ENCODE results near the gene MAPKAP1.
A peak's percentile ranks its signal among the peaks of the same experiment; 100 is the strongest.

The MAPKAP1 gene

GRCh38 chr9:125536167-125536772 is 170.7 kb downstream of the MAPKAP1 start:
- DNase-seq (ENCODE audit: low spot score), result no peak

DNA sequence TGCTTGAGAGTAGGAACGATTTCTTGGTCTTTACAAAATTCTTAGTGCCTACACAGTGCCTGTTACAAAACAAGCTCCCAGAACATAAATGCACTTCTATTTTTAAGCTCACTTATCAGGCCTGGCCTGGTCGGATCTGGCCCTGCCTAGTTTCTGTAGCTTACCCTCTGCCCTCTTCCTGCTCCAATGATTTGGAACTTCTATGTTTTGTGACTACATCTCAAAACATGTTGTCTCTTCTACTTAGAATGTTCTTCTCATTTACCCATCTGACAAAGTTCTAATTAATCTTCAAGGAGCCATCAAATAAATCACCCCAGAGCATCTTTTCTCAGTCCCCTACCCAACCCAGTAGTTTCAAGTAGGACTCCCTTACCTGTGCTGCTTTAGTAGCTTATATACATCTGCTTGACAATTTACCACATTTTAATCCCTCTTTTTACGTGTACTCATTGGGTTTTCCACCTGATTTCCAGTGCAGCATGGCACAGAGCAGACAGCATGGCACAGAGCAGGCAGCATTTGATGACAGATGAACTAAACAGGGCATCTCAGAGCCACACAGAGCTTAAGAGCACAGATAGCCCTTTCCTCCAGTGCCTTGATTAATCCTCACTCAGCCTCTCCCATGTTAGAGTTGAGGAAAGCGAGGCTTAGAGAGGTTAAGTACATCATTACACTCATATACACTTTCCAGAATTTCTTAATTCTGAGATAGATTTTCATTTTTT is 171.9 kb downstream of the MAPKAP1 start:
- no peak for DNase-seq (ENCODE audit: low spot score)

GRCh38 chr9:125532812-125533594 is 174.0 kb downstream of the MAPKAP1 start:
- DNase-seq (ENCODE audit: low spot score), result no peak

DNA sequence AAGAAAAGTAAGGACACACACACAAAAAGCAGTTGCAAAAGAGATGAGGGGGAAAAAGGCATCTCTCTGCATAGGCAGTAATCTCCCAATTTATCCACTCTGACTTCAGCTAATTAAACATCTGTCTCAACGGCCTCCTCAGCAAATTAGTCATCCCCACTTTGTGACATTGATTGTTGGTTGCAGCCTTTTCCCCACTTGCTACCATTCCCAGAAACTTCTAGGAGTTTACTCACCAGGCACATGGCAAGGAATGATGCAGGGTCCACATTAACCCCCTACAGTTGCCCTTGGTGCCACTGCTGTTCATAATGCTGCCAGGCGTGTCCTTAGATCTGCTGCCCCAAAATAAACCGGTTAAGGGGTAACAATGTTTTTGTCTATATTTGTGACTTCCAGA is 174.6 kb downstream of the MAPKAP1 start:
- no peak for DNase-seq (ENCODE audit: low spot score)

- no peak for DNase-seq (ENCODE audit: low spot score)
Measured at GRCh38 chr9:125529589-125530515, 177.2 kb downstream of the MAPKAP1 start.

DNA sequence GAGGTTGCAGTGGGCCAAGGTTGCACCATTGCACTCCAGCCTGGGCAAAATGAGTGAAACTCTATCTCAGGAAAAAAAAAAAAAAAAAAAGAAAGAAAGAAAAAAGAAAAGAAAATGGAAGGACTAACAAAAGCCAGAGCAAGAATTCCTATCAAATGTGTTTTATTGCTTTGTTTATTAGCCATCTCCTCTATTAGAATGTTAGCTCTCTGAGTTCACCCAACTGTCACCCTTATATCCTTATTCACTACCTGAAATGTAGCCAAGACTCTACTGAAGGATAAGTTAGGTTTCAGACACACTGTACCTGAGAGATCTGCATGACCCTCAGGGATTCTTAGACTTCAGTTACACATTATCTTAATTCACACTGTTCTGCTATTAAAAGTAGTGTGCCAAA is 177.9 kb downstream of the MAPKAP1 start:
- DNase-seq (ENCODE audit: low spot score), result no peak

DNA sequence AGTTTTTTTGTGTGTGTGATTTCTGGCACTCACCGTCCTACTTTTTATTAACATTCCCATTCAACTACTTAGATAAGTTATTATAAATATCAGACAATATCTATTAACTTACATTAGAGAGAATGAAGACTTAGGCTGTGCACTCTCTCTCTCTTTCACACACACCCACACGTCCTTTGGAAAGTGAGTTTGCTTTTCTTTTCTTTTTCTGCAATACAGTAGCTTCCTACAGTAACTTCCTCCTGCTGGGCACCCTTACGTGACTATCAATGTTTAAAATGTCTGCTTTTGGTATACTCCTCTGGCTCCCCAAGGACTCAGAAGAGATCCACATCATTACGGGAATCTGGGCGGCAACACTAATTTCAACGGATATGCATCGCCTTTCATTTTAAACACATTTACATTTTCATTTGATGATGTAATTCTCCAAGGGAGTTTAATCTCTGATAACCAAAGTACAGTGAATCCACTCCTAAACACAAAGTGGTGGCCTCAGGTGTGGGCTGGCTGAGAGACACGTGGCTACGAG is 179.5 kb downstream of the MAPKAP1 start:
- no peak for DNase-seq (ENCODE audit: low spot score)

DNA sequence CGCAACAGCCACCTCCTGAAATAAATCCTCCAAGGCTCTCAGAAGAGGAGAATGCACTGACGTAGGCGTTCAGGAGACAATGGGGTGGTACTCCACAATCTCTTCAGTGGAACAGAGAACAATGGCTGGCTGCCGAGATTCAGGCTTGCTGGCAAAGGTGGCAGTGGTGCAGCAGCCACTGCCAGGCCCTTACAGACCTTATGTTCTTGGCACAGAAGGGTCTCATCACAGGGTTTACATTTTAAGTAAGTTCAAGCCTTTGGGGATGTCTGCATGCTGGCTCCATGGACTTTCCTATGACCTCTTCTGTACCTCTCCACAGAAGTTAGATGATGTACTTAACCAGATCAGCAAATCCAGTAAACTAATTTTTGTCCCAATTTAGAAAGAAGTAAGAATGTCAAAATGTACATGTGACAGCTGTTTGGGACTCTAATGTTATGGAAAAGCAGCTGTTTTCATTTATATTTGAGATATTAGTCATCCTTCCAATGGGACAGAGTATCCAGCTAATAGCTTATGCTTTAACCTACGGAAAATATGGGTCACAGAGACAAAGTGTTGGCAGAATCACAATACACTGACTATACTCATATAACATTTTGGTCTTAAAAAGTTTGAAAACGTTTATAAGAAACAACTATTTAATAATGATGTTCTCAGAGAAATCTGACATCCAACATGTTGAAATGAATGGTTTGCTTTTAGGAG is 180.9 kb downstream of the MAPKAP1 start:
- DNase-seq (ENCODE audit: low spot score), result peak; percentile 40

DNA sequence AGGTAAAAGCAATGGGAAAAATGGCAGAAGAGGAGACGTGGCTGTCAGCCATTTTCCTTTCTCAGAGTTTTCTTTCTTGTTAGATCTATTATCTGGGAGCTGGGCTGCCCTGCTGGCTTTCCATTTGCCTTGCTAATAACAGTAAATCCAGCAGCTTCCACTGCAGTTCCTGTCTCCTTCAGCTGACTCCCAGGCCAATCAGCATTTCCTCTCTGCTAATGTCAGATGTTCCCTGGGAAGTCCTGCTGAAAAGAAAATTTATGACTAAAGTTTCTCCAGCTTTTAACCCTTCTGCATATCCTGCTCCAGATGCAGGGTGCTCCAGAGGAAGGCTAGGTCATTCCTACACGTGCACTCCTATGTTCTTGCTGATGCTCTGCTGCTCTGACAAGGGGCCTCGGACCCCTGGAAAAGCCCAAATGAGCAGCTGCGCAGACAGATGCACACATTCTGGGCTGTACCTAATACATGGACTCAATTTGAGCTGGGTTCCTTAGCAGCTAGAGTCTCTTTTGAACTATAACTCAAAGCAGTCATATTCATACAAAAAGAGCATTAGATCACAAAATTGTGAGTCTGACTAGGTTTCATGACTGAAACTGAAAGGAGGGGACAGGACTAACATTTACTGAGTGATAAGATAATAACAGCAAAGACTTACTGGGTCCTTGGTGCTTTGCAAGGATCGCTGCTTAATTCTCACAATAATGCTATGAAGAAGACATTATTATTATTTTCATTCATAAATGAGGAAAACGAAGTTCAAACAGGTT is 182.2 kb downstream of the MAPKAP1 start:
- DNase-seq (ENCODE audit: low spot score), result no peak

DNA sequence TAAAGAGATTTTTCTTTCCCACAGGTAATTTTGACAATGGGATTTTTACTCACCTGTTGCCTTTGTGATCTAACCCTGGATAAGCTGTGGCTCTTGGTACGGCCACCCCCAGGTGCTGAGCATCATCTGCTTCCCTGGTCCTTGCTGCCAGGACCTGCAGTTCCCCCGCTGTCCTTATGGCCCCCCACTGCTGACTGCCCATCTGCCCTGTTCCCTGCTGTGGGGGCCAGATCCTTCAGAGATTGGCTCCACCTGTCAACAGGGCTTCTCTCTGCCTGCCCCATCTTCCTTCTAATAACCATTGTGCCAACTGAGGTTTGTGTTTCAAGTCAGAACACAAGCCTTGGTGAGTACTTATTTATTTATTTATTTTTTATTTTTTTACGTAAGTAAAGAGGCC is 183.3 kb downstream of the MAPKAP1 start:
- no peak for DNase-seq (ENCODE audit: low spot score)

DNA sequence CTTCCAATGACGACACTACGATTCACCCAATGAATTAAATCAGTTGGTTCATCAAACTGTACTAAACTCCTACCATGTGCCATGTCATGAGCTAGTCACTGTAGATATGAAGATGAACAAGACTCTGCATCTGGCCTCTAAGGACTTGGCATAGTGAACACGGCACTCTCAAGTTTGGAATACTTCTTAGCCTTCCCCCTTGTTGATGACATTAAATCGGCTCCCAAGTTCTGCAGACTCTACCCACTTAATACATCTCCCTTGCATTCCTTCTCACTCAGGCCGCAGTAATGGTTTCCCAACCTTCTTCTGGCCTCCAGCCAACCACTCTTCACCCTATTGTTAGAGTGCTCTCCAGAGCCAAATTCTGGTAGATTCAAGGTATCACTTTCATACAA is 184.7 kb downstream of the MAPKAP1 start:
- DNase-seq (ENCODE audit: low spot score), result no peak

DNA sequence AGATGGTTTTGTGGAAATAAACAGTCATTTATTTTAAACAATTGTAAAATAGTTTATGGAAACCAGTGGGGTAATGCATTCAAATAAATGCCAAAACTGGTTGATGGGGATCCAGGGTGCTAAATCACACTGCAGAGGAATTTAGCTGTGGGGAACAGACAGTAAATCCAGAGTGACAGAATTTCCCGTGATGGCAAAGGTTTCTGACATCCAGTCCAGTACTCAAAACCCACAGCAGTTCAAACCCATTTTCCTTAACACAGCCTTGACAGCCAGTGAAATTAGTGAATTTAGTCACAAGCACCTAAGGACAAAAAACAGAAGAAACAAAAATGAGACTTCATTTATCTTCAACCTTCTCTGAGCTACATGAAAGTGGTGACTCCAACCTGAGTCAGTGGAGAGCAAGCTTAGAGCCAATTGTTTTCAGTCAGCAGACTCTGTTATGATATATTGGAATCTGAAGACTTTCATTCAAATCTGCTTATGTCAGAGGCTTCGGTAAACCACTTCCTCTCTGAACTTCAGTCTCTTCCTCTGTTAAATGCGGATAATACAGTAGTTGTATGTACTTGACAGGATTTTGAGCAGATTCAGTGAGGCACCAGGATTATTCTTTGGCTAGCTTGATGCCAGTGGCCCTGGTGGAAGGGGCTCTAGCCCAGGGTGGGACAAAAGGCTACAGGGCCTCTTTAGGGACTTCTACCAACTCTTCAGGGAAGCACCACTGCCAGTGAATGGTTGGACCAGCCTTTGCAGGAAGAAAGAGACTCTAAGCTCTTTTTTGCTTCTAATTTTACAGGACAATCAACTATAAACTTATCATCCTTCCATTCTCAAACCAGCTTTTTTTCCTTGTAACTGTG is 185.3 kb downstream of the MAPKAP1 start:
- DNase-seq (ENCODE audit: low spot score), result no peak

DNA sequence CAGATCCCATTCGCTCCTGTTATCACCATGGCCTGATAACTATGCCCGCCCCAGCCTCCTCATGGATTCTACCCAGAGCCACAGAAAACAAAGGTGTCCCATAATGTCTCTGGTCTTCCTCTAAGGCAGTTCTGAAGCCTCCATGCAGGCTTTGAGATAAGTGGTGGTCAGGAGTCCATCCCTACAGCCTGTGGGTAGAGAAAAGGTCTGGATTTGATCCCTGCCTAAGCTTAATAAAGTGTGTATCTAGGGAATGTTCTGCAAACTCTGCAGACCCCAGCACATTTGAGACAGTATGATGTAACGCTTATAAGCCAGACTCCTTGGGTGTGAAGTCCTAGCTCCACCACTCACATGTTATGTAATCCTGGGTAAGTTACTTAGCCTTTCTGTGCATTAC is 187.3 kb downstream of the MAPKAP1 start:
- no peak for DNase-seq (ENCODE audit: low spot score)

DNA sequence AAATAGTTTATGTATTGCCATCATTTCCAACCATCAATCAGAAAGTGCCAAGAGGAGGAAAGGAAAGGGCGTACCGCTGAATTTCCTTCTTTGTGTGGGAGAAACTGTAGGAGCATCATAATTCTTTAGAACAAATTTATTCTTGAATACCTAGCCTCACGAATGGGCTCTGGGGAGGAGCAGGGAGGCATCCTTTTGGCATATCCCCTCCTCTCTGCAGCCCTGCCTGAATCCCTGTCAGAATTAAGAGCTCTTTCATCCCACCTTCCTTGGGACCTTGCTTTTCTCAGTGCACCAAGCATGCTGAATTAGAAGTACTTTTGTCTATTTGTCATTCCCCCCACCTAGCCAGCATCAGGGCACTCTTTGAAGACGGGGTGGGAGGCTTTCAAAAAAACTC is 189.4 kb downstream of the MAPKAP1 start:
- DNase-seq (ENCODE audit: low spot score), result no peak

DNA sequence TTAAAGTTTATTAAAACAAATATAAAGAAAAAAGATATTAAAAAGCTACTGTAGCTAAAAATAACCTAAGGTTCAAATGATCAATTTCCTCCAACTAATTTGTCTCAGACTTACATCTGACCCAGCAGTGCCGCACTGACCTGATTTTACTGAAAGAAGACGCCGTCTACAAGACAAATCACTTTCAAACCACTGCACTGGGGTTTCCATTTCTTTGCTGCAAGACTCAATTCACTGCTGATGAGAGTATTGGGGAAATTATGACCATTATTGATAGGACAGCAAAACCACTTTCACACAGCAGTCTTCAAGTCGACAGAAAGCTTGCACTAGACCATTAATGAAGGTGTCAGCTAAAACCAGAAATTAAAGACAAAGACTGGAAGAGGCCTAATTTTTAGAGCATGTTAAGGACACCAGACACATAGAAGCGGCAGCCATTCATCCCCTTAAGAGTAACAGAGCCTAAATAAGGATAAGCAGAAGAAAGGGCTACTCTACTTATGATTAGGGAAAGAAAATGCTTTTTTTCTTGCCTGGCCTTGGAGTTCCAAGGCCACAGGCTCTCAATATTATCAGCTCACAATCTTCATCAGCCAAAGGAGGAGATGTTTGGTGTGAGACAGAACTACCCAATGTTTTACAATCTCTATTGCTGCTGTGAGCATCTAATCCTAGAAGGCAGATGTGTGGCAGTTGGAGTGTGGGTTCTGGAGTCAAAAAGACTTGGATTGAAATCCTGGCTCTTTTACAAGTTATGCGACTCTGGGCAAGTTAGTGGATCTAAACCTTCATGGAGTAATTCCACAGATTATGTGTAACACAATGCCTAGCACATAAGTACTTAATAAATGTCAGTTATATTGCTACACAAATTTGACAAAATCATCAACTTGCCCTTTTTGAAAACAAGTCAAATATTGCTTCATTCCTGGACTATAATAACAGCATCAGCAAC is 190.7 kb downstream of the MAPKAP1 start:
- no peak for DNase-seq (ENCODE audit: low spot score)

- no peak for DNase-seq (ENCODE audit: low spot score)
Measured at GRCh38 chr9:125515281-125515680, 191.7 kb downstream of the MAPKAP1 start.

GRCh38 chr9:125514468-125514867 is 192.5 kb downstream of the MAPKAP1 start:
- DNase-seq (ENCODE audit: low spot score), result no peak
